GM11168 (cell line): Measurements from ENCODE around the gene GON4L.
"Not testable (repeated sequence)": the region's sequence is repeated elsewhere in the genome, so short reads cannot be mapped to it uniquely, and the experiment has no call there.

Experiments used
- in situ Hi-C: fragments of 300-500 bp; cut with MboI; formaldehyde crosslinking; loops from one replicate; pipeline ENCODE4 v1.12.0; 2022; ENCODE audit warnings: low sequenced_read_pairs; ENCODE audit not compliant: unreplicated experiment

The GON4L gene

DNA sequence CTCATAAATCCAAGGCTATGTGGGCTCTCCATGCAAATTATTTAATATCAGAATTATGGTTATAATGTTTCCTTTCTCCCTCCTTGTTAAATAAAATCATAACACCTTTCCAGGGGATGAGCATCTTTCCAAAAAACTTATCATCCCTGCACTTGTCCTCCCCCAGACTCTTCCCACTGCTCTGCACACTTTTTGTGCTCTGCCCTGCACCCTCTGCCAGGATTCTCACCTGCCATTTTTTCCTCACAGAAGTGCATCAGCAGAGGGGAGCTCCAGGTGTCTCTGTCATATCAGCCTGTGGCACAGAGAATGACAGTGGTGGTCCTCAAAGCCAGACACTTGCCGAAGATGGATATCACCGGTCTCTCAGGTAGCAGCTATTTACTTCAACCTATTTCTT is 23.2 kb upstream of the GON4L start:
- in situ Hi-C loops = no loop called here

- in situ Hi-C loops = no loop called here
Measured at GRCh38 chr1:155877945-155878344, 20.9 kb upstream of the GON4L start.

GRCh38 chr1:155873860-155874259 is 16.8 kb upstream of the GON4L start:
- in situ Hi-C loops = no loop called here

- in situ Hi-C loops = no loop called here
Measured at GRCh38 chr1:155872527-155872926, 15.5 kb upstream of the GON4L start.

DNA sequence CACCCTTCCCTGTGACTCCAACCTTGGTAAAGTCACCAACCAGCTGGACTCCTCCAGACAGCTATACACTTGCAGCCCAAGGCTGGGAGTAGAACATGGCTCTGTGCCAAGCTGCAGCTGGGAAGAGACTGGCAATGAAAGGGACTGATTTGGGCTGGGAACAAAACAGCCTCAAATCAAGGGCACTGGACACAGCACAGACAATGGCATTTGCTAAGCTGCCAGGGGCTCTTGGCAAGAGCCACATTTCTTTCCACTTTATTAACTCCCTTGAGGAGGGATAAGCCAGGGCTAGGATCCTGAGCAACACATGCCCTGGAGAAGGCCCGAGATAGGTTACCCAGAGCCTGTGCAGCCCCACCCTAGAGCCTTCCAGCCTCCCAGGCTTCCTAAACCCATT is 14.4 kb upstream of the GON4L start:
- in situ Hi-C loops = no loop called here

DNA sequence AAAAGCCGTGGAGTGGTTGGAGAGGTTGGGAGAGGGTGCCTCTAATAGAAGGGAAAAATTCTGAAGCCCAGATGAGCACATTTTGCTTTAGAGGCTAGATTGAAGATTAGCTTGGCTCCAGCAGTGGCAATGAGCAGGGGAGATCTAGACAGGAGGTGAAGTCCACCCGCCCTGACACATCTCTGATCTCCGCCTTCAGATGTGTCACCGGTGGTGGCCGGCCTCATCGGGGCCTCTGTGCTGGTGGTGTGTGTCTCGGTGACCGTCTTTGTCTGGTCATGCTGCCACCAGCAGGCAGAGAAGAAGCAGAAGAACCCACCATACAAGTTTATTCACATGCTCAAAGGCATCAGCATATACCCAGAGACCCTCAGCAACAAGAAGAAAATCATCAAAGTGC is 10.8 kb upstream of the GON4L start:
- in situ Hi-C loops = no loop called here

DNA sequence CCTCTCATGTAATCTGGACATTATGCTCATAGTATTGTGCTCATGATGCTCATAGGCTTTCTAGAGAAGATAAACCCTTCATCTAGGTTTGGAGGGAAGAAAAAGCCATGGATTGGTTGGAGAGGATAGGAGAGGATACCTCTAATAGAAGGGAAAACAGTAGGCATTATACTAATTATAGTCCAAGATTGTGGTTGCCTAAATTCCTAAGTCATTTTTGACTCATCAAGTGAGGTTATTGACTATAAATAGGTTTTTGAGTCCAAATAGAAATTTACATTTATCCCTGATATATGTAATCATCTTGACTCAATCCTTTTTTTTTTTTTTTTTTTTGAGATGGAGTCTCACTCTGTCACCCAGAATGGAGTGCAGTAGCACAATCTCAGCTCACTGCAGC is 7.4 kb upstream of the GON4L start:
- in situ Hi-C loops = no loop called here

GRCh38 chr1:155861896-155862295 is 4.9 kb upstream of the GON4L start:
- in situ Hi-C loops = no loop called here

- in situ Hi-C loops = no loop called here
Measured at GRCh38 chr1:155860970-155861510, 4.0 kb upstream of the GON4L start.

DNA sequence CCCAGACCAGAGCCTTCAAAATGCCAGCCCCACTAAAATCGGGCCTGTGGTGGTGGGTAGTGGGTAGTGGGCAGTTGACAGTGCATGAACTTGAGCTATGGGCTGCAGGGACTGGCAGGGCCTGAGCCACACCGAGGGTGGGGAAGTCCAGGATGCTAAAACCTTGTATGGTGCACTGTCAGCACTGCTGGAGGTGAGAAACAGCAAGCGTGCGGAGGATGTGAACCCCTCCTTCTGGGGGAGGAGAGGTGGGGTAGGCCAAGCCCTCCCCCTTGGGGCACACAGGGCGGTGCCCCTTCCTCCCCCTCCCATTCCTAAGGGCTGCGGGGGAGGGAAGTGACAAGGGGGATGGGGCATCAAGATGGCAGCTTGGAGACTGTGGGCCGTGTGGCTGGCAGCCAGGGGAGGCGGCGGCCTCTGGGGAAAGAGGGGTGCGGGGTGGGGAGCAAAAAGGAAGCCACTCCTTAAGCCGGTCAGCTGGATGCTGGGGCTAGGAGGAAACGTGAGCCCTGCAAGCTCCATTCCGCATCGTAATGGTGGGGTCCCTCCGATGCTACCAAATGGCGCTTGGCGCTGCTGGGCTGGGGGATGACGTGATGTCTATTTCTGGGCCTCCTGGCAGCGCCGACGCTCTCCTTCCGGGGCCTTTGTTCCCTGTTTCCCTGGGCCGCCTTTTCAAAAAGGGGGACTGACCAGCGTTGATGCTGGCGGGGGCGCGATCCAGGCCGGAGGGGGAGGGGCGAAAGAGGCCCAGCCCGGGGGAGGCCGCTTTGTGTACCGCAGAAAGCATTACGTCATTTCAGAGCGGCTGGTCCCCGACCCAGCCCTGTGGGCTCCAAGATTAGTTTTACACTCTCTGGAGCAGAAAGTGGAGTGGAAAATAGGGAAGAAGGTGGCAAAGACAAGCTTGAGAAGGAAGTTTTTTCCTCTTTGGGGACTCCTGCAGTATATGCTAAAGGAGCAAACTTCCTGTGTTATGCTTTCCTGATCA is 3.2 kb upstream of the GON4L start:
- in situ Hi-C loops = no loop called here

- in situ Hi-C loops = no loop called here
Measured at GRCh38 chr1:155859234-155859829, 2.3 kb upstream of the GON4L start, which contains the start of gene SYT11. SYT11 (plus strand) TSS chr1:155859567; CDS start chr1:155859762, 195 bp downstream.

DNA sequence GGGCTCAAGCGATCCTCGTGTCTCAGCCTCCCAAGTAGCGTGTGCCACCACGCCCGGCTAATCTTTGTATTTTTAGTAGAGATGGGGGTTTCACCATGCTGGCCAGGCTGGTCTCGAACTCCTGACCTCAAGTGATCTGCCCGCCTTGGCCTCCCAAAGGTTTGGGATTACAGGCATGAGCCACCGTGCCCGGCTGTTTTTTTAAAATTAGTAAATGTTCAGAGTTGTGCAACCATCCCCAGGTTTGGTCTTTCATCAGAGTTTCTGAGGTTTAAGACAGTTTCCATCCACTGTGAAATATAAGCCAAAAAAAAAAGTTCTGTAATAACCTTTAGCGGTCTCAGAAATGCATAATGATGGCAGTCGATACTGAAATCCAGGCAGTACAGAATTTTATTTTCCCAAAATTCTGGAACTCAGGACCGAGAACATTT is 1.8 kb upstream of the GON4L start:
- in situ Hi-C loops = no loop called here

- in situ Hi-C loops = no loop called here
Measured at GRCh38 chr1:155856257-155856974, 598 bp downstream of the GON4L start.

DNA sequence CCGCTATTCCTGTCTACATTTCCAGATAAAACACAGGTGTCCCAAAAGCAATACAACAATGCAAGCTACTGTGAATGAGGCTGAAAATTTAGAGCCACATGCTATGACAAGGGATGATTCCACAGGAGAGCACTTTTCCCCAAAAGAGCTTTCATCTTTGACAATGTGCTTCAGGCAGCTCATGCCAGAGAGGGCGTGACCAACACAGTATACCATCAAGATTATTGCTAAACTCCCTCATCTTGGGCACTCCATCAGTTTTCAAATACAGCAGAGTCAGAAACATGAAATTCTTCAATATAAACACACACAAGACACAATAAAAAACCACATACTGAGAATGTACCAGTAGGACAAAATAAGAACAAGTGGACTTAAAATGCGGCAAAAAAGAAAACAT is 6.7 kb downstream of the GON4L start:
- in situ Hi-C loops = no loop called here

DNA sequence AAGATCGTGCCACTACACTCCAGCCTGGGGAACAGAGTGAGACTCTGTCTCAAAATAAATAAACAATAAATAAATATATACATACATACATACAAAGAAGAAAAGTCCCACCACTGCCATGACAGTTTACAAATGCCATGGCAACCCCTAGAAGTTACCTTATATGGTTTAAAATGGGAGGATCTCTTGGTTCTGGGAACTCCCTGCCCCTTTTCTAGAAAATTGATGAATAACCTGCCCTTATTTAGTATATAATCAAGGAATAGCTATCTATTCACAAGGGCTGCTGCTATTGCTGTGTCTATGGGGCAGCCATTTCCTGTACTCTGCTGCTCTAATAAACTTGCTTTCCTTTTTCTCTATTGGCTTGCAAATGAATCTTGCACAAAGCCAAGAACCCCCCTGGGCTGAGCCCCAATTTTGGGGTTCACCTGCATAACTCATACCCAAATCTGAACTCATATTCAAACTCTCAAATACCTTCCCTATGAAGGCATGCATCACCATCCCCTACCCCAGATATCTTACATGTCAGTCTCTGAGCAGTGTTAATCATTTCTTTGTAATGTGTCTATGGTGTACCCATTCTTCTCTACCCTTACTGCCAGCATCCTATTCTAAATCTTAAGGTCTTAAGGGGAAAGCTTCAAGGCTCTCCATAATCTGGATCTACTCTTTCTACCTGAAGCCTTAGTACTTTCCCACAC is 9.0 kb downstream of the GON4L start:
- in situ Hi-C loops = no loop called here

DNA sequence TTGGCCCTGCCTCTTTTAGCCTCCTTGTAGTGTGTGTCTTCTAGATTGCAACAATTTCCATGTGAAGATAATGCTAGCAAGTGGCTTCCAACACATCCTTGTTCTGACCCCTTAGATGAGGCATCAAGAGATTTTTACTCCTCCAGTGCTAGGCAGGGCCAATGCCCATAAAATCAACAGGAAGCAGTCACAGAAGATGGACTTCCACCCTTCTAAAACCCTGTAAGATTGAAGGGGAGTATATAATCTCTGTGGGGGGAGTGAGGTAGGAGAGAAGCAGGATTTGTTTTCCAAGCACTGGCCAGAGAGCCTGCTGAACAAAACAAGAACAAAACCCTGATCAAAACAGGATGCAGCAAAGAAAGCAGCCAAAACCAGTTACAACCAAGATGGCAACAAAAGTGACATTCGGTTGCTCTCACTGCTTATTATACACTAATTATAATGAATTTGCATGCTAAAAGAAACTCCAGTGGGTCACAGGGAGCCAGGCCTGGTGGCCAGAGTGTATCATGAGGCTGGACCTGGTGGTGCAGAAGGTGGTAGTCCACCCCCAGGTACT is 12.1 kb downstream of the GON4L start:
- in situ Hi-C loops = no loop called here

DNA sequence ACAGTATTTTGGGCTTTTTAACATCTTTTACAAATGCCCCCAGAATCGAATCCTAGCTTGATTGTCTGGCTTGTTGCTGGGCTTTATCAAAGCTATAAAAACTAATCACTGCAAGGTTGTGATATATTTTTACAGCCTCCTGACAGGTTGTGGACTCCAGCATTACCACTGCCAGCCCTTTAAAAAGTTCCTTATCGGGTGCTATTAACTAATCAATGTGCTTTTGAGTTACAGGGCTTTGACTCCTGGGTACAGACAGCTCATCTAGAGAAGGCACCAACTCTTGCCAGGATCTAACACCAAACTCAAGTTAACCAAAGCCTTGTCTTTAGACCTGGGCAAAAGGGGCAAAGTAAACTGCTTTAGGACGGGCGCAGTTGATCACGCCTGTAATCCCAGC is 16.6 kb downstream of the GON4L start:
- in situ Hi-C loops = no loop called here

DNA sequence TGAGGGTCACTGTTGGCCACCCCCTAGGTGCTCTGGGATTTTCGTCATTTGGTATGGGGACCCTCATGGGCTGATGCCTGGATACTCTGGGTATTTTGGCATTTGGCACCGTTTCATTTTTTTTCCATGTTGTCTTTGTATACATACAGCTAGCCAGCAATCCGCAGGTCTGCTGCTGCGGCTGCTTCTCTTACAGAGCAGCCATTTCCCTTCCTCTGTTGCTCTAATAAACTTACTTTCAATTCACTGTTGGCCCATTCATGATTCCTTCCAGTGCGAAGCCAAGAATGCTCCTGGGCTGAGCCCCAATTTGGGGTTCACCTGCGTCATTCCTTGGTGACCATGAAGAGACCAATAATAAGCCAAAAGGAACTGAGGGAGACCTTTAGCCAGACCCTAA is 21.5 kb downstream of the GON4L start:
- in situ Hi-C loops = no loop called here

DNA sequence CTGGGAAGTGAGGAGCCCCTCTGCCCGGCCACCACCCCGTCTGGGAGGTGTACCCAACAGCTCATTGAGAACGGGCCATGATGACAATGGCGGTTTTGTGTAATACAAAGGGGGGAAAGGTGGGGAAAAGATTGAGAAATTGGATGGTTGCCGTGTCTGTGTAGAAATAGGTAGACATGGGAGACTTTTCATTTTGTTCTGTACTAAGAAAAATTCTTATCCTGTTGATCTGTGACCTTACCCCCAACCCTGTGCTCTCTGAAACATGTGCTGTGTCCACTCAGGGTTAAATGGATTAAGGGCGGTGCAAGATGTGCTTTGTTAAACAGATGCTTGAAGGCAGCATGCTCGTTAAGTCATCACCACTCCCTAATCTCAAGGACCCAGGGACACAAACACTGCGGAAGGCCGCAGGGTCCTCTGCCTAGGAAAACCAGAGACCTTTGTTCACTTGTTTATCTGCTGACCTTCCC is 22.1 kb downstream of the GON4L start:
- in situ Hi-C loops = not testable (repeated sequence)
